Nucleus accumbens (tissue), 56 donors: Measurements from ENCODE around the gene RPL19.
A peak's percentile ranks its signal among the peaks of the same experiment; 100 is the strongest.
"Not testable (repeated sequence)": the region's sequence is repeated elsewhere in the genome, so short reads cannot be mapped to it uniquely, and the experiment has no call there.

ENCODE experiments used
- DNase-seq, 56 donors: peaks; one replicate each; lab custom pipeline; 2025; lab: John Stamatoyannopoulos, UW

Gene RPL19

GRCh38 chr17:39200070-39200879, at the start of gene RPL19:
TSS of gene RPL19 (plus strand) at chr17:39200283. CDS start at chr17:39200345, 62 bp downstream.
- peak in 51 of 56 donors; percentile 32 to 94 (median 78) for DNase-seq

- no peak for DNase-seq
These were observed 49.3 kb upstream of the RPL19 start for GRCh38 chr17:39150795-39151149.

- peak in 2 of 56 donors; percentile 12 to 48 for DNase-seq
These were observed 48.7 kb upstream of the RPL19 start, which contains the start of gene PLXDC1 for GRCh38 chr17:39151150-39151942. TSS of gene PLXDC1 (minus strand) at chr17:39151637. CDS start at chr17:39151437, 200 bp downstream.

- peak in 29 of 56 donors; percentile 10 to 73 (median 62) for DNase-seq
These were observed 47.9 kb upstream of the RPL19 start for GRCh38 chr17:39151943-39152818.

- DNase-seq = peak in 55 of 56 donors; percentile 43 to 95 (median 86)
These were observed 46.5 kb upstream of the RPL19 start for GRCh38 chr17:39153599-39154051.

GRCh38 chr17:39155654-39156053, 44.4 kb upstream of the RPL19 start:
- DNase-seq = no peak

GRCh38 chr17:39156491-39156890, 43.6 kb upstream of the RPL19 start:
- DNase-seq = no peak

GRCh38 chr17:39158623-39159022, 41.5 kb upstream of the RPL19 start:
- no peak for DNase-seq

- DNase-seq = no peak
These were observed 38.1 kb upstream of the RPL19 start for GRCh38 chr17:39161962-39162361.

- peak in 48 of 56 donors; percentile 13 to 79 (median 50) for DNase-seq
These were observed 35.4 kb upstream of the RPL19 start for GRCh38 chr17:39164675-39165143.

GRCh38 chr17:39165178-39165840, 34.8 kb upstream of the RPL19 start:
- DNase-seq = no peak

GRCh38 chr17:39165841-39166349, 34.2 kb upstream of the RPL19 start, which contains the start of gene ARL5C:
TSS of gene ARL5C (minus strand) at chr17:39166161. CDS start at chr17:39165760, 401 bp downstream.
- no peak for DNase-seq

- DNase-seq = no peak
These were observed 33.4 kb upstream of the RPL19 start for GRCh38 chr17:39166437-39167335.

- peak in 10 of 56 donors; percentile 13 to 53 (median 20) for DNase-seq
These were observed 32.6 kb upstream of the RPL19 start for GRCh38 chr17:39167476-39167875.

GRCh38 chr17:39168503-39168902, 31.6 kb upstream of the RPL19 start:
- not testable (repeated sequence) for DNase-seq

- no peak for DNase-seq
These were observed 31.0 kb upstream of the RPL19 start for GRCh38 chr17:39169101-39169500.

GRCh38 chr17:39169518-39169917, 30.6 kb upstream of the RPL19 start:
- DNase-seq = no peak

- DNase-seq = no peak
These were observed 30.0 kb upstream of the RPL19 start for GRCh38 chr17:39170109-39170508.
